Upper lobe of left lung (tissue), 4 donors: ENCODE results near the gene EPM2A.

Source experiments
- EP300 ChIP-seq, 4 donors: sonication (generic); formaldehyde crosslinking; IDR thresholded peaks; one replicate each; pipeline ENCODE4 v1.5.1; 2017; ENCODE audit warnings: antibody characterized with exemption in 4 of 4, control low read depth in 2 of 4
- POLR2A ChIP-seq, 4 donors: fragments of 450-650 bp; IDR thresholded peaks; one replicate each; pipeline ENCODE4 v1.5.1; 2016 to 2017; ENCODE audit warnings: antibody characterized with exemption in 4 of 4, mild to moderate bottlenecking in 2 of 4
- POLR2AphosphoS5 ChIP-seq, 2 donors: sonication (generic); formaldehyde crosslinking; IDR thresholded peaks; one replicate each; pipeline ENCODE4 v1.5.1; 2017; ENCODE audit warnings: antibody characterized with exemption in 2 of 2
- TF ChIP-seq, protein P1 (sequence below), 6 experiments: fragments of 450-650 bp in 4 of 6; fragments of 200-600 bp in 2 of 6; sonication (generic) in 2 of 6; IDR thresholded peaks; one replicate each; pipeline ENCODE4 v1.5.1; 2016 to 2019; ENCODE audit warnings: antibody characterized with exemption in 6 of 6

DNA sequence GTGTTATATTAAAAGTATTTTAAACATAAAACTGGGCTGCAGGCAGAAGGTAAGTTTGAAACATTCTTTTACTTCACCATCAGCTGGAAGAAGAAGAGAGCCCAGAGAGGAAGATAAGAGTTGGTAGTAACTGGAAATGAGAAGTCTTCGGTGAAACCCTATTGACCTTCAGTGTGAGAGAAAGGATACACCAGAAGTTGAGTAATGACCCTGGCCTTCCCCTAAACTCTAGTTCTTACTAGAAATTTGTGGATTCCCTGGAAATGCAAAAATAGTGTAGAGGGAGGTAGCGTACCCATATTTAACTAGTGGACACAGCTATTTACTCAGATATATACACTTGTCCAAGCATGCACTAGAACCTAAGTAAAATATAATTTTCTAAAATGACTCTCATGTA lies 8.0 kb upstream of the EPM2A start:
- TF ChIP-seq POLR2A (IDR thresholded peaks at IDR 0.05) (no peak), POLR2AphosphoS5 (IDR thresholded peaks at IDR 0.05) (no peak), EP300 (IDR thresholded peaks at IDR 0.05) (no peak)
- TF ChIP-seq, protein P1, sequence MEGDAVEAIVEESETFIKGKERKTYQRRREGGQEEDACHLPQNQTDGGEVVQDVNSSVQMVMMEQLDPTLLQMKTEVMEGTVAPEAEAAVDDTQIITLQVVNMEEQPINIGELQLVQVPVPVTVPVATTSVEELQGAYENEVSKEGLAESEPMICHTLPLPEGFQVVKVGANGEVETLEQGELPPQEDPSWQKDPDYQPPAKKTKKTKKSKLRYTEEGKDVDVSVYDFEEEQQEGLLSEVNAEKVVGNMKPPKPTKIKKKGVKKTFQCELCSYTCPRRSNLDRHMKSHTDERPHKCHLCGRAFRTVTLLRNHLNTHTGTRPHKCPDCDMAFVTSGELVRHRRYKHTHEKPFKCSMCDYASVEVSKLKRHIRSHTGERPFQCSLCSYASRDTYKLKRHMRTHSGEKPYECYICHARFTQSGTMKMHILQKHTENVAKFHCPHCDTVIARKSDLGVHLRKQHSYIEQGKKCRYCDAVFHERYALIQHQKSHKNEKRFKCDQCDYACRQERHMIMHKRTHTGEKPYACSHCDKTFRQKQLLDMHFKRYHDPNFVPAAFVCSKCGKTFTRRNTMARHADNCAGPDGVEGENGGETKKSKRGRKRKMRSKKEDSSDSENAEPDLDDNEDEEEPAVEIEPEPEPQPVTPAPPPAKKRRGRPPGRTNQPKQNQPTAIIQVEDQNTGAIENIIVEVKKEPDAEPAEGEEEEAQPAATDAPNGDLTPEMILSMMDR (IDR thresholded peaks at IDR 0.05): no peak
